ENCODE measurements around the gene ELOB. TPM values are rescaled to one million over a fixed set of nuclear protein-coding genes. Genes with fewer than 3 reads are reported as not detected.

The ELOB gene
- total and polyA plus RNA-seq, 2 of the 8 experiments (the other 6 are each of a cell fraction or from before 2014, with no cell fraction given), result 237 to 1,357 TPM

DNA sequence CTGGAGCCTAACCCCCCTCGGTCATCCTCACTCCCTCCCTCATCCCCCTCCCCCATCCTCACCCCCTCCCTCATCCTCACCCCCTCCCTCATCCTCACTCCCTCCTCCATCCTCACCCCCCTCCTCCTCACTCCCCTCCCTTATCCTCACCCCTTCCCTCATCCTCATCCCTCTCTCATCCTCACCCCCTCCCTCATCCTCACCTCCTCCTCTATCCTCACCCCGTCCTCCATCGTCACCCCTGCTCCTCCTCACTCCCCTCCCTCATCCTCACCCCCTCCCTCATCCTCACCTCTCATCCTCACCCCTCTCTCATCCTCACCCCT is 9.7 kb upstream of the ELOB start:
- Histone ChIP-seq H3K9me3 (ENCODE audit: insufficient read depth in 2 of 2, low read depth in 1 of 2, low read length in 1 of 2) (no peaks in the 10 kb centered on the region), H2BK120ac (replicated peaks; ENCODE audit: low read depth, low read length) (no peak overlapping the region), H3K56ac (replicated peaks; ENCODE audit: insufficient read length, low read depth, low read length) (no peak overlapping the region), H3K18ac (ENCODE audit: extremely low read depth, low read length) (no peak overlapping the region), H2BK5ac (ENCODE audit: low read depth, low read length) (no peak overlapping the region), H3K4me2 (ENCODE audit: insufficient read depth in 1 of 2, low read depth in 2 of 2, low read length in 2 of 2) (no peak overlapping the region; a peak in 1 of 4 replicates), H4K8ac (ENCODE audit: extremely low read depth, insufficient read depth, low read length) (no peak overlapping the region), H3K36me3 (ENCODE audit: control insufficient read depth in 2 of 4, insufficient read depth in 4 of 4, low read length in 3 of 4) (no peaks in the 10 kb centered on the region), H3K79me2 (ENCODE audit: control insufficient read depth in 1 of 2, insufficient read depth in 2 of 2, low read length in 2 of 2) (no peaks in the 10 kb centered on the region), H2BK12ac (ENCODE audit: low read depth, low read length) (no peak overlapping the region), H2AK5ac (ENCODE audit: low read depth, low read length) (no peak overlapping the region), H2BK15ac (ENCODE audit: low read length) (no peak overlapping the region), H3K14ac (ENCODE audit: insufficient read length) (no peak overlapping the region), H3K4me1 (replicated peaks in 1 of 4; ENCODE audit: control insufficient read depth in 3 of 4, insufficient read depth in 4 of 4, low read length in 3 of 4) (peaks cover 0 to 3% (median 2%) of the 10 kb centered on the region in 4 experiments; a peak in 1 of 7 replicates), H3K27me3 (replicated peaks in 1 of 4; ENCODE audit: control insufficient read depth in 3 of 4, extremely low read depth in 1 of 4, insufficient read depth in 3 of 4, low read length in 3 of 4) (peaks cover 0 to 3% (median 0%) of the 10 kb centered on the region in 4 experiments; a peak in 1 of 7 replicates), H3K27ac (ENCODE audit: low read depth, low read length) (no peak overlapping the region), H4K20me1 (replicated peaks in 1 of 2; ENCODE audit: control insufficient read depth in 1 of 2, insufficient read depth in 2 of 2, low read length in 2 of 2) (no peaks in the 10 kb centered on the region), H3K4ac (replicated peaks; ENCODE audit: insufficient read length, low read depth, low read length) (no peak overlapping the region), H4K5ac (ENCODE audit: insufficient read length, low read depth, low read length) (no peak overlapping the region), H2BK20ac (ENCODE audit: low read length) (no peak overlapping the region), H3K79me1 (ENCODE audit: low read depth, low read length) (no peaks in the 10 kb centered on the region; the same call in 1 of the 2 replicates), H3K4me3 (ENCODE audit: extremely low read depth in 1 of 4, insufficient read depth in 2 of 4, low read depth in 3 of 4, low read length in 4 of 4) (no peak overlapping the region), H3K23ac (ENCODE audit: insufficient read length) (no peak overlapping the region), H4K91ac (replicated peaks; ENCODE audit: insufficient read length, low read length) (no peak overlapping the region), H2AFZ (ENCODE audit: low read length) (no peak overlapping the region), H3K23me2 (ENCODE audit: low read depth, low read length) (no peaks in the 10 kb centered on the region; the same call in 1 of the 2 replicates), H3K9ac (replicated peaks in 1 of 4; ENCODE audit: extremely low read depth in 1 of 4, low read depth in 3 of 4, low read length in 3 of 4) (no peak overlapping the region)
- ChIA-PET CTCF (ENCODE audit: partially characterized antibody) (no interaction called here), POLR2A (ENCODE audit: partially characterized antibody) (no interaction called here)
- WGBS, 2 experiments (ENCODE audit: extremely low coverage in 1 of 2, insufficient coverage in 1 of 2, insufficient read length in 1 of 2, insufficient replicate concordance in 2 of 2, low coverage in 1 of 2, low lambda C conversion rate in 2 of 2, missing lambda C conversion rate in 1 of 2), result 100% methylated on average over 2 of the region's 3 CpGs; no CpG with 5 or more reads in 1 of the 2 experiments
- TF ChIP-seq CHD7 (IDR thresholded peaks at IDR 0.05; ENCODE audit: insufficient replicate concordance, low read length), result no peak
- DNase-seq (ENCODE audit: low read depth in 1 of 2, low spot score in 2 of 2) (no peak), FAIRE-seq (no peak)
